ENCODE data around the gene BCR.

BCR gene

GRCh38 chr22:23258826-23259170 is 78.5 kb downstream of the BCR start:
- DNase-seq (ENCODE audit: low read depth in 2 of 3, low spot score in 1 of 3): no peak

DNA sequence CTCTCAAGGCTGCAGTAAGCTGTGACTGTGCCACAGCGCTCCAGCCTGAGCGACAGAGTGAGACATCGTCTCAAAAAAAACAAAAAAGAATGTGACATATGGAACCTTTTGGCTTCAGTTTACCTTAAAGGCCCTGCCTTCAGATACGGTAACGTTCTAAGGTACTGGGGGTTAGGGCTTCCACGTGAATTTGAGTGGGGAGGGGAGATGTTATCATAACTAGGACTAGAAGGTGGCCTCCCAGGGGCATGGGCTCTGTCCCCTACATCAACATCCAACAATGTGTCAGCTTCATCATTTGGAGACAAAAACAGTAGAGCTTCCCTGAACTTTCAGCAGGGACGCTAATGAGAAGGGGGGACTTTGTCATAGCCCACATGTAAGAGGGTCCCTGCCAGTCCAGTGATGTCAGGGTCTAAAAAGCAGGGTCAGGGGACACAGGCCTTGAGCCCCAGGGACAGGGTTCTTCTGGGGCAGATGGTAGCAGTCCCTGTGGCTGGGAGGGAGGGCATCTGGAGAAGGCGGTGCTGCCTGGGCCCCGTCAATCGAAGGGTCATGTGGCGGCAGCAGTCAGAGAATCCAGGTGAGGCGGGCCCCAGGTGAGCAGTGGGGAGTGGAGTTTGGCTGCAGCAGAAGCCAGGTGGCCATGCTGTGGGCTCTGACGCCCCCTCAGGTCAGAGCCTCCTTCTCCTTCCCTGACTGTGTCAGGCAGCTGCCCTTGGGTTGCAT is 79.8 kb downstream of the BCR start:
- no peak for DNase-seq (ENCODE audit: low read depth in 2 of 3, low spot score in 1 of 3)

DNA sequence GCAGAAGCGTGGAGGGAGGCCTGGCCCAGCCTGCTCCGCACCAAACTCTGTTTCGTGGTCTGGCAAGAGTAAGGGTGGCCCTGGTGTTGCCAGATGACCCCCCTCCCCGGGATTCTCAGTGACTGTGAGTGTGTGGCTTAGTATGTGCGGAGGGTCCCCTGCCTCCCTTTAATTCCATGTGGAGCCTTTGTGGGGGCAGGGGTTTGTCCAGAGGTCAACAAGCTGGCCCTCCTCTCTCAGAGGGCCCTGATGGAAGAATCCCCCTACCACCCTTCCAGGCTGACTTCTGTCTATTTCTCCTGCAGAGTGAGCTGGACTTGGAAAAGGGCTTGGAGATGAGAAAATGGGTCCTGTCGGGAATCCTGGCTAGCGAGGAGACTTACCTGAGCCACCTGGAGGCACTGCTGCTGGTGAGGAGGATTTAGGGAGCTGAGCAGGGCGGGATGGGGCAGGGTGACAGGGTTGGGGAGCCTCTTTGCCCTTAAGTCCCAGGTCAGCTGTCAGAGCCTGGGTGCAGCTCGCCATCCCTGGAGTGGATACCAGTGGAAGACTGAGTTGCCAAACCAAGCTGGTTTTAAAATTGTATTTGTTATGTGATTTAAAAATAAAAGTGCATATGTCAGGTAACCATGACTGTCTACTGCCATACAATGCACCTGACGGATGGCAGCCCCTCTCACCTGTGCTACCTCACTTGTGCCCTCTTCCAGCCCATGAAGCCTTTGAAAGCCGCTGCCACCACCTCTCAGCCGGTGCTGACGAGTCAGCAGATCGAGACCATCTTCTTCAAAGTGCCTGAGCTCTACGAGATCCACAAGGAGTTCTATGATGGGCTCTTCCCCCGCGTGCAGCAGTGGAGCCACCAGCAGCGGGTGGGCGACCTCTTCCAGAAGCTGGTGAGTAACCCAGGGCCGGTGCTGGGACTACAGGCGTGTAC is 80.6 kb downstream of the BCR start:
- no peak for DNase-seq (ENCODE audit: low read depth in 2 of 3, low spot score in 1 of 3)

GRCh38 chr22:23261900-23262450 is 81.7 kb downstream of the BCR start:
- no peak for DNase-seq (ENCODE audit: low read depth in 2 of 3, low spot score in 1 of 3)

DNA sequence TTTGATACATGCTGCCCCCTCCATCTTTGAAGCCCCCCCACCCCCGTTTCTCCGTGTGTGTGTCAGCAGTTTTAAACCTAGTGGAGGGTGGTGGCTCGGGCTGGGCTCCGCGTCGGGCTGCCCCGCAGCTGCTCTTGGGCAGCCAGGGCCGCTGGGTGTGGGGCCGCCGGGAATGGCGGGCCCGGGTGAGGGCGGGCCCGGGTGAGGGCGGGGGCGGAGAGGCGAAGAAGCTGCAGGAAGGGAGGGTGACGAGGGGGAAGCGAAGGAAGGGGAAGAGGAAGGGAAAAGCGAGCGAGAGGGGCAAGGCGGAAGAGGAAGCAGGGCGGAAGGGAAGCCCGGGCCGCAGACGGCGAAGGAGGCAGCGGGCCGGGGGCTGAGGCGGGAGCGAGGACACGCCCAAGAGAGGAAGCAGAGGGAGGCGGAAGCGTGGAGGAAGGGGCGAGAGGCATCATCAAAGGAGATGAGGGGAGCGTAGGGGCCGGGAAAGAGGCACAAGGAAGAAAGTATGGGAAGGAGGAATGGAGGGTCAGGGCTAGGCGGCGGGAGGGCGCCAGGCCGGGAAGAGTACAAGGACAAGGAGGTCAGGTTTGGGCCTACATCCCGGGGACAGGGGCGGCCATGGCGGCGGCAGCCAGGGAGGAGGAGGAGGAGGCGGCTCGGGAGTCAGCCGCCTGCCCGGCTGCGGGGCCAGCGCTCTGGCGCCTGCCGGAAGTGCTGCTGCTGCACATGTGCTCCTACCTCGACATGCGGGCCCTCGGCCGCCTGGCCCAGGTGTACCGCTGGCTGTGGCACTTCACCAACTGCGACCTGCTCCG is 82.4 kb downstream of the BCR start:
- DNase-seq (ENCODE audit: low read depth in 2 of 3, low spot score in 1 of 3): no peak

- no peak for DNase-seq (ENCODE audit: low read depth in 2 of 3, low spot score in 1 of 3)
Measured at GRCh38 chr22:23263651-23264555, 83.6 kb downstream of the BCR start.

- no peak for DNase-seq (ENCODE audit: low read depth in 2 of 3, low spot score in 1 of 3)
Measured at GRCh38 chr22:23264610-23265367, 84.5 kb downstream of the BCR start.

- no peak for DNase-seq (ENCODE audit: low read depth in 2 of 3, low spot score in 1 of 3)
Measured at GRCh38 chr22:23265368-23265700, 85.0 kb downstream of the BCR start.

DNA sequence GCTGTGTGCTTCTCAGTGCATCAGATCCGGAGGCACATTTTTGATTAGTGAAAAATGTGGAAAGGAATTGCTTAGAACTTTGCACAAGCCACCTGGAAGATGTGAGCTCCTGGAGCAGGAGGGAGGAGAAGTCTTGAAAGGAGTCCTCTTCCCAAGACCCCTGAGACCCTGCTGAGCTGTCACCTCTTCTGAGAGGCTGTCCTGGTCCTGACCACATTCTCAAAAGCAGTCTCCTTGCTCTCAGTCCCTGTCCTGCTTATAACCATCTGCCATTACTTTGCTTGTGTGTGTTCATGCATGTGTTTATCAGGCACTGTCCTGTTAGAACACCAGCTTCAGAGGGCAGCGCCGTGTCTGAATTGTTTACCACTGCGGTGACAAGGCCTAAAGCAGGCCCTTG is 86.5 kb downstream of the BCR start:
- DNase-seq (ENCODE audit: low read depth in 2 of 3, low spot score in 1 of 3): no peak

DNA sequence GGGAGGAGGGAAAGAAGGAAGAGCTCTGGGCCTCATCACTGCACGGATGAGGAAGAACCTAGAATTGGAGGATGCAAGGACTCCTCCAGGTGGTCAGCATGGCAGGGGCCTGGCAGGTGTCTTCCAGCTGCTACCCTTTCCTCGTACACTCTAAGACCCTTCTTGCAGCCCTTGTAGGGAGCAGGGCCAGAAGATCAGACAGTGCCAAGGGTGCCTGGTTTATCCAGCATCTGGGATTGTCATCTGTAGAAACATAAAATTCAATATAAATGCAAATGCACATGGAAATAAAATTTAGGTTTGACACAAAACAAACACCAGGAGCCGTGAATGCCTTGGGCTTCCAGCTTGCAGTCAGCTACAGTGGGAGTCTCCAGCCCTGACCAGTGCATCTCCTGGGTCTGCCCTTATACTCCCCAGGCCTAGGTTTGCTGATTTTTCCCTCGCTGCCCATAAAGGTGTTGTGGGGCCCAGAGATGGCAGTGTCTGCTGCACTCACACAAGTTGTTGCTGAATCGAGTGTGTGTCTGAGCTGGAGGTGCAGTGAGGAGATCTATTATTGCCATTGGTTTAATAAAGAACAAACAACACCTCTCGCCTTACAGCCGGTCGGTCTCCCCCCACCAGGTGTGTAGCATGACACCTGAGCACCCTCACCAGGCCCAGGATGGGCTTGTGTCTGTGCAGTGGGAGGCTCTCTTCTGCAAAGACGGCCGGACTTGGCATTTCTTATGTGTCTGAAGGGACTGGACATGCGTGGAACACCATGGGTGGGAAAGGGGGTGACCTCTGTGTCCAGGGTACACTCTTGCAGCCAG is 87.1 kb downstream of the BCR start:
- no peak for DNase-seq (ENCODE audit: low read depth in 2 of 3, low spot score in 1 of 3)

DNA sequence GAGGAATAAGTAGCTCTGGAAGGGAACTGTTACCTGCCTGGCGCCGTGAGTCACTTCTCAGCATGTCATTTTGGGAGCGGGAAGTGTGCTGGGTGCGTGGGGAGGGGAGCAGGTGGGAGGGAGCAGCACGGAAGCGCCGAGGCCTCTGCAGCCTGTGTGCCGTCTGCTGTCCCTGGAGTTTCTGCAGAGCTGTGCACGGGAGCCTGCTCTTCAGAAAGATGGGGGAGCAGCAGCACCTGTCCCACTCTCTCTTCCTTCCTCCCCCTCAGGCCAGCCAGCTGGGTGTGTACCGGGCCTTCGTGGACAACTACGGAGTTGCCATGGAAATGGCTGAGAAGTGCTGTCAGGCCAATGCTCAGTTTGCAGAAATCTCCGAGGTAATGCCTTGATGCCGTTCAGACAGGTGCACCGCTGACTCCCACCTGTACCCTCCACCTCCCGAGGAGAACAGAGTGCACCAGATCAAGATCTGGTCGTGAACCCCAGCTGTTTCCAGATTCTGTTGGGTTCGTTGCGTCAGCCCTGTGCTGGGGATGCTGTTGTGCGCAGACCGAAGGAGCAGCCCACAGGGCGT is 87.9 kb downstream of the BCR start:
- DNase-seq (ENCODE audit: low read depth in 2 of 3, low spot score in 1 of 3): no peak

DNA sequence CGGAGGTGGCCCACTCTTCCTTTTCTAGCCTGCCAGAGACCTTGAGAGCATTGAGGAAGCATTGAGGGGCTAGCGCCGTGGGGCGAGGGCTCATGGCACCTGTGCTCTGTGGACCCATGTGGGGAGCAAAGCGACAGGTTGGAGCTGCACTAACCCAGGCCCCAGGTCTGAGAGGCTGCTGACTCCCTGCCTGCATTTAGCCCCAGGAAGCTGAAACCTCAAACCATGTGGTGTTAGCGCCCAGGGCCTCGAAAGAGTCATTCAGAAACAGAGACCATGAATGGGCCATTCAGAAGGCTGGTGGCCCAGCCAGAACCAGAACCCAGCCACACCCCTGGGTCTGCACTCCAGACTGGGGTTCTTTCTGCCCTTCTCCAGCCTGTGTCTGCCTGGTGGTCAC is 88.6 kb downstream of the BCR start:
- no peak for DNase-seq (ENCODE audit: low read depth in 2 of 3, low spot score in 1 of 3)

DNA sequence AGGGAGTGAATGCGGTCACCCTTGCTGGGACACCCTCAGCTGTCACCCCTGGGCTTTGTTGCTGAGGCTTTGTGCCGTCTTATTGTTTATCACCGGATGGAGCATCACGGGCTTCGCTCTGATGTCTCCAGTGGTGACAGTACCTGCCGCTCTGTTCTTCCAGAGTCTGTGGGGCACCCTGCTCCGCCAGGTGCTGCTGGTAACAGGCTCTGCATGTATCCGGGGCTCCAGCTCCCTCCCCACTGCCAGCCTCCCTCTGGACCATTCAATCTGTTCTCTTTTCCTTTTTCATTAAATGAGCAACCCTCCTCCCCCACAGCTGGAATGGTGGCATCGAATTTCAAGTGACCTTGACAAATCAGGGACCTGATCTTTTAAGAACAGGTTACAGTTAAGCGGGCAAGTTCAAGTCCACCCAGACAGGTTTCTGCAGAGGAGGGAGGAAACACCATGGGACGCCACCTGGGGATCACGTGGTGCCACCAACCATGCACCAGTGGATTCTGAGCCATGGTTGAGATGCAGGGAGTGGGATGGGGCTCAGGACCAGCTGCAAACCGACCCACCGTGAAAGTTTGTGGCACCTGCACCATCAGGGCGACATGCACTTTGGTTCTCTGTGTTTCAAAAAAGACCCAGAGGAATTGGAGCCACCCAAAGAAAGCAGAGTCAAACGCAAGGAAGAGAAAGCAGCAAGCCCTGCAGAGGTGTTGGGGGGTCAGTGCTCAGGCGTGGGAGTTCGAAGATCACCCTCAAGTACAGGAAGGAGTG is 89.3 kb downstream of the BCR start:
- no peak for DNase-seq (ENCODE audit: low read depth in 2 of 3, low spot score in 1 of 3)

DNA sequence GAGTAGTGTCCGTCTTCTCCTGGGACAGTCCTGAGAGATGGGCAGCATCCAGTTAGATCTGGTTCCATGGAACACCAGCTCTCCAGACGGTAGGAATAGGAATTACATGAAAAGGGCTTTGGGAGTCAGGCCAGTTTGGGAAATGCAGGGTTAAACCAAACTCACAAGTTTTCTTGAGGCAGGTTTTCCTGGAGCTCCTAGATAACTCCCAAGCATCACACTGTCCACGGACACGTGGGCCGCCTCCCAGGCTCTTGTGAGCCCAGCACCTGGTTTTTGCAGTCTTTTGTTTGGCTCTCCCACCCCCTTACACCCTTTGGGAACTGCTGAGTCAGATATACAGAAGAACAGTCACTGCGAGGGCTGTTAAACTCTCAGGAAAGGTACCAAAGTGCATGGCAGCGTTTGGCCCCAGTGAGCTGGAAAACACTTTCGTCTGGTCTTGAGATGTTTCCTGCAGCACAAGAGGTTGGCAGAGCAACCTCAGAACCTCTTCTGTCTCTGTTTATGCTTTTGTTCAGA is 90.0 kb downstream of the BCR start:
- DNase-seq (ENCODE audit: low read depth in 2 of 3, low spot score in 1 of 3): no peak

DNA sequence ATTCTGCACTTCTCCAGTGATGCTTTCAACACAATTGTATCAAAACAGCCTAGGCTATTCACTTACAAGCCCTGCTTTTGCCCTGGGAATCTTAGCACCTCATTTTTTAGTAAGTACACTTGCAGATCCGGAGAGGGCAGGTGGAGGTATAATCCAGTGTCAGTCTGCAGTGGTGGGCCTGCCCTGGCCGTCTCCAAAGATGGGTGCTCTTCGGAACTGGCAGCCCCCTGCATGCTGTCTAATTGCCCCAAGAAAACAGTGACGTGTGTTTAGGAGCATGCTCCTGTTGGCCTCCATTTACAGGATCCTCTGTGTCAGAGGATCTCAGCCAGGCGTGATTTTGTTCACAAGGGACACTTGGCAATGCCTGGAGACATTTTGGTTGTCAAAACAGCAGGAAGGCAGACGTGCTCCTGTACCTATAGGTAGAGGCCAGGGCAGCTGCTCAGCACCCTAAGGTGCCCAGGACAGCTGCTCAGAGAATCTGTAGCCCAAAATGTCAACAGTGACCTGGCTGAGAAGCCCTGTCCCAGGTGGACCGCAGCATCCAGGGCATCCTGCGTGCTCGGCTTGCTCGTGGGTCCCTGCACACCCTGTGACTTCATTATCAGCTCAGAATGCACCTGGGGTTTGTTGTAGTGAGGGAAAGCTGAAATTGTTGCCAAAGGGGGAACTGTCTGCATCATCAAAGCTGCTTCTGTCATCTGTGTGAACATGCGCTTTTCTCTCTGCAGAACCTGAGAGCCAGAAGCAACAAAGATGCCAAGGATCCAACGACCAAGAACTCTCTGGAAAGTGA is 90.7 kb downstream of the BCR start:
- no peak for DNase-seq (ENCODE audit: low read depth in 2 of 3, low spot score in 1 of 3)

- DNase-seq (ENCODE audit: low read depth in 2 of 3, low spot score in 1 of 3): no peak
Measured at GRCh38 chr22:23271597-23271908, 91.2 kb downstream of the BCR start.

DNA sequence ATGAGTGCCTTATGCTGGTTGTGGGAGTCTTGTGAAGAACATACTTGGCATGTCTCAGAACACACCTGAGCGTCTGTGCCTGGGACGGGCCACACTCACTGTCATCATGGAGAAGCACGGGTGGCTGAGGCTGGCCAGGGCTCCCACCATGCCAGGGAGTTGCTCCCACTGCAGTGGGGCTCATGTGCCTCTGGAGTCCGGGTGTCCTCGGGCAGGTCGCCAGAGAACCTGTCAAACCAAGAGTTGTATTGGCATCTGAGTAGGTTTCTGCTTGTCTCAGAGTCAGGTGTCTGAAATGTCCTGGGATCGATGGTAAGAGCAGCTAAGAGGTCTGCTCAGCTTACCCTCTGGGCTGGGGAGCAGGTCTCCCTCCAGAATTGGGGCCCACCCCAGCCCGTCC is 92.1 kb downstream of the BCR start:
- no peak for DNase-seq (ENCODE audit: low read depth in 2 of 3, low spot score in 1 of 3)
